HCT116 (cell line): ENCODE data around the gene COPS8. TPM values are rescaled to one million over a fixed set of nuclear protein-coding genes. Genes with fewer than 3 reads are reported as not detected.

ENCODE experiments used
- ATAC-seq: fragments of 200-7000 bp; cut with Tn5 transposase; 2 replicates; pipeline ENCODE4 v1.9.1; 2020; ENCODE audit warnings: mild to moderate bottlenecking, moderate library complexity
- BruUV-seq: library from RNA; stranded (reverse); fragments of 400-500 nt; replicated peaks from 2 replicates; lab custom pipeline; 2021; lab: Mats Ljungman, UMichigan
- CTCF ChIA-PET: fragments of 300-600 bp; sonication (Branson Sonifier 250); formaldehyde crosslinking; loops from one replicate; lab custom pipeline; 2021; ENCODE audit warnings: antibody characterized with exemption; lab: Charles Lee
- POLR2A ChIA-PET: fragments of 300-600, 350-600 bp; sonication (Branson Sonifier 250); formaldehyde crosslinking; loops from one replicate; lab custom pipeline; 2021; ENCODE audit warnings: antibody characterized with exemption; lab: Charles Lee
- RAD21 ChIA-PET, 2 experiments: fragments of 300-600 bp; sonication (Branson Sonifier 250); formaldehyde crosslinking; loops; one replicate each; lab custom pipeline; 2023; ENCODE audit warnings: low total read pairs in 2 of 2; ENCODE audit not compliant: uncharacterized antibody in 2 of 2, unreplicated experiment in 2 of 2, low non-redundant PET in 1 of 2; lab: Charles Lee
- DNase-seq: peaks from one replicate; pipeline ENCODE4 v3.0.0-alpha.2; 2010; ENCODE audit warnings: low read depth, low spot score
- H2AFZ ChIP-seq: fragments of 200-600 bp; shearing (Covaris generic), sonication (generic); 2 replicates; pipeline ENCODE4 v1.6.1; 2017; ENCODE audit warnings: low read depth, mixed run types, mixed read lengths, antibody characterized with exemption, low read length; ENCODE audit not compliant: poor library complexity, severe bottlenecking
- H3K27ac ChIP-seq: 2 replicates; pipeline ENCODE4 v1.5.1; 2012; ENCODE audit warnings: low read depth, low read length
- H3K27me3 ChIP-seq: fragments of 200-600 bp; sonication (generic); 2 replicates; pipeline ENCODE4 v1.6.1; 2016; ENCODE audit warnings: mixed run types, low read length, mixed read lengths; ENCODE audit not compliant: insufficient read depth
- H3K36me3 ChIP-seq, 2 experiments: fragments of 200-500 bp in 1 of 2; fragments of 200-600 bp in 1 of 2; sonication (Bioruptor generic) in 1 of 2; sonication (generic) in 1 of 2; 2 replicates each; pipeline versions ENCODE4 v1.5.1 to v1.6.1; 2014 to 2016; ENCODE audit warnings: low read length in 2 of 2, inconsistent platforms in 1 of 2, mixed read lengths in 1 of 2, mixed run types in 1 of 2; ENCODE audit not compliant: insufficient read depth in 2 of 2, control insufficient read depth in 1 of 2
- H3K4me1 ChIP-seq, 2 experiments: fragments of 200-600 bp in 1 of 2; sonication (generic) in 1 of 2; 2 replicates each; pipeline versions ENCODE4 v1.5.1 to v1.6.1; 2012 to 2017; ENCODE audit warnings: low read length in 2 of 2, inconsistent platforms in 1 of 2, mild to moderate bottlenecking in 1 of 2, mixed read lengths in 1 of 2, mixed run types in 1 of 2, moderate library complexity in 1 of 2; ENCODE audit not compliant: insufficient read depth in 2 of 2, control insufficient read depth in 1 of 2
- H3K4me2 ChIP-seq: fragments of 200-600 bp; sonication (generic); 2 replicates; pipeline ENCODE4 v1.6.1; 2017; ENCODE audit warnings: mixed run types, low read length, mixed read lengths
- H3K4me3 ChIP-seq, 2 experiments: fragments of 200-600 bp in 1 of 2; sonication (generic) in 1 of 2; replicated peaks in 1 of 2; 2 replicates each; pipeline ENCODE4 v1.5.1; 2011 to 2016; ENCODE audit warnings: low read length in 2 of 2, control low read depth in 1 of 2, low read depth in 1 of 2, mild to moderate bottlenecking in 1 of 2, mixed read lengths in 1 of 2, mixed run types in 1 of 2
- H3K79me2 ChIP-seq: fragments of 200-600 bp; sonication (generic); 2 replicates; pipeline ENCODE4 v1.6.1; 2017; ENCODE audit warnings: mild to moderate bottlenecking, mixed run types, low read length, moderate library complexity, mixed read lengths; ENCODE audit not compliant: insufficient read depth
- H3K9ac ChIP-seq: fragments of 200-600 bp; sonication (generic); 2 replicates; pipeline ENCODE4 v1.6.1; 2016; ENCODE audit warnings: low read length, mixed read lengths
- H3K9me2 ChIP-seq: fragments of 200-600 bp; sonication (generic), shearing (Covaris generic); 2 replicates; pipeline ENCODE4 v1.6.1; 2017; ENCODE audit warnings: mixed run types, mild to moderate bottlenecking, moderate library complexity; ENCODE audit not compliant: insufficient read depth
- H3K9me3 ChIP-seq, 2 experiments: fragments of 200-500 bp in 1 of 2; fragments of 200-600 bp in 1 of 2; sonication (Bioruptor generic) in 1 of 2; sonication (generic) in 1 of 2; 2 replicates each; pipeline ENCODE4 v1.6.1; 2014 to 2017; ENCODE audit warnings: low read length in 2 of 2, mixed read lengths in 2 of 2, inconsistent platforms in 1 of 2, low read depth in 1 of 2, mild to moderate bottlenecking in 1 of 2, mixed run types in 1 of 2, moderate library complexity in 1 of 2; ENCODE audit not compliant: control insufficient read depth in 1 of 2, insufficient read depth in 1 of 2
- H4K20me1 ChIP-seq: fragments of 200-600 bp; sonication (generic), shearing (Covaris generic); 2 replicates; pipeline ENCODE4 v1.6.1; 2017; ENCODE audit warnings: mixed run types, mild to moderate bottlenecking, moderate library complexity; ENCODE audit not compliant: insufficient read depth
- CBX3 ChIP-seq: IDR thresholded peaks from 2 replicates; pipeline ENCODE4 v1.6.1; 2012; ENCODE audit warnings: low read depth
- CEBPB ChIP-seq: IDR thresholded peaks from 2 replicates; pipeline ENCODE4 v1.6.1; 2012; ENCODE audit warnings: low read depth
- JUND ChIP-seq: IDR thresholded peaks from 2 replicates; pipeline ENCODE4 v1.6.1; 2012
- RAD21 ChIP-seq: IDR thresholded peaks from 2 replicates; pipeline ENCODE4 v1.6.1; 2012; ENCODE audit warnings: low read depth, mild to moderate bottlenecking
- SP1 ChIP-seq: IDR thresholded peaks from 2 replicates; pipeline ENCODE4 v1.6.1; 2012; ENCODE audit warnings: low read depth
- YY1 ChIP-seq: IDR thresholded peaks from 2 replicates; pipeline ENCODE4 v1.6.1; 2011; ENCODE audit warnings: low read length, low read depth, moderate library complexity, mild to moderate bottlenecking; ENCODE audit not compliant: insufficient replicate concordance; ENCODE audit errors: extremely low read depth
- ZFX ChIP-seq: fragments of 450-650 bp; IDR thresholded peaks from 2 replicates; pipeline ENCODE4 v1.6.1; 2017
- intact Hi-C: fragments of 100-400 bp; cut with micrococcal nuclease; formaldehyde crosslinking; loops from 2 replicates; pipeline ENCODE4 v1.10.0; 2022
- total RNA-seq: library from RNA; stranded (reverse); gene quantifications from one replicate; pipeline ENCODE4 v1.2.1, GENCODE V29; 2021; ENCODE audit not compliant: unreplicated experiment
- TF ChIP-seq, protein P1 (sequence below), 3 experiments: fragments of 200-600 bp in 1 of 3; sonication (generic) in 1 of 3; IDR thresholded peaks in 2 of 3; conservative IDR thresholded peaks in 1 of 3; 2 replicates each; pipeline ENCODE4 v1.5.1; 2012 to 2017; ENCODE audit warnings: low read depth in 2 of 3, low read length in 2 of 3, antibody characterized with exemption in 1 of 3, borderline replicate concordance in 1 of 3, control low read depth in 1 of 3, mild to moderate bottlenecking in 1 of 3, mixed read lengths in 1 of 3, mixed run types in 1 of 3, moderate library complexity in 1 of 3; ENCODE audit not compliant: insufficient read depth in 1 of 3
- TF ChIP-seq, protein P2 (sequence below): IDR thresholded peaks from 2 replicates; pipeline ENCODE4 v1.6.1; 2012; ENCODE audit warnings: low read depth
- TF ChIP-seq, protein P3 (sequence below): IDR thresholded peaks from 2 replicates; pipeline ENCODE4 v1.6.1; 2012

Gene COPS8
- total RNA-seq, 1 experiment from 2014 or later = 42.2 TPM

DNA sequence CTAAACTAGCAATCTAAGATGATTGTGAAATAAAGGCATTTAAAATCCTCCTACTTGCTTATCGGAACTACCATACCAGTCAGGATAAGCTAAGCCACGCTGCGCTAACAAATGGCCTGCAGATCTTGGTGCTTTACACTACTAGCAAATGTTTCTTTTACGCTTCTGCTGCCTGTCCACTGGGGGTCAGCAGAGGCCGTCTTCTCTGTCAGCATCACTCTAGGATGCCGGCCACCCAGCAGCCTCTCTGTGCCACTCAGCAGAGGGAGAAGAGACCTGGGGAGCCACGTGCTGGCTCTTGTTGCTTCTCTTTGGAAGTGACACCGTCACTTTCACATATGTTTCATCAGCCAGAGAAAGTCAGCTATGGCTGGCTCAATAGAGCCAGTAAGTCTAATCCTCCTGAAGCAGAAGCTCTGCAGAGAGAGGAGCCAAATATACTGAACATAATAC lies 36.6 kb downstream of the COPS8 start:
- intact Hi-C loops = no loop called here
- peaks cover 9% of the 10 kb centered on the region; the same call in 1 of the 2 replicates for H3K27me3 ChIP-seq
- H3K4me3 ChIP-seq = no peak overlapping the region
- no peak overlapping the region for H3K4me2 ChIP-seq
- peak; percentile 79 for DNase-seq
- H2AFZ ChIP-seq = peak overlapping the region; percentile 64
- TF ChIP-seq, protein P1, sequence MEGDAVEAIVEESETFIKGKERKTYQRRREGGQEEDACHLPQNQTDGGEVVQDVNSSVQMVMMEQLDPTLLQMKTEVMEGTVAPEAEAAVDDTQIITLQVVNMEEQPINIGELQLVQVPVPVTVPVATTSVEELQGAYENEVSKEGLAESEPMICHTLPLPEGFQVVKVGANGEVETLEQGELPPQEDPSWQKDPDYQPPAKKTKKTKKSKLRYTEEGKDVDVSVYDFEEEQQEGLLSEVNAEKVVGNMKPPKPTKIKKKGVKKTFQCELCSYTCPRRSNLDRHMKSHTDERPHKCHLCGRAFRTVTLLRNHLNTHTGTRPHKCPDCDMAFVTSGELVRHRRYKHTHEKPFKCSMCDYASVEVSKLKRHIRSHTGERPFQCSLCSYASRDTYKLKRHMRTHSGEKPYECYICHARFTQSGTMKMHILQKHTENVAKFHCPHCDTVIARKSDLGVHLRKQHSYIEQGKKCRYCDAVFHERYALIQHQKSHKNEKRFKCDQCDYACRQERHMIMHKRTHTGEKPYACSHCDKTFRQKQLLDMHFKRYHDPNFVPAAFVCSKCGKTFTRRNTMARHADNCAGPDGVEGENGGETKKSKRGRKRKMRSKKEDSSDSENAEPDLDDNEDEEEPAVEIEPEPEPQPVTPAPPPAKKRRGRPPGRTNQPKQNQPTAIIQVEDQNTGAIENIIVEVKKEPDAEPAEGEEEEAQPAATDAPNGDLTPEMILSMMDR (IDR thresholded peaks at IDR 0.05 in 2 of 3, conservative IDR thresholded peaks at IDR 0.05 in 1 of 3; ENCODE audit: borderline replicate concordance in 1 of 3, insufficient read depth in 1 of 3, low read depth in 2 of 3, low read length in 2 of 3) = peak; percentile 56 to 78 (median 61)
- TF ChIP-seq SP1 = 0 out of 2 replicates have a peak, but pooled peaks have one; percentile 7
- TF ChIP-seq CBX3 = peak; percentile 95
- TF ChIP-seq RAD21 = peak; percentile 86
- no peak for TF ChIP-seq ZFX
- TF ChIP-seq CEBPB = peak; percentile 70
- no peak for TF ChIP-seq JUND
- TF ChIP-seq, protein P2, sequence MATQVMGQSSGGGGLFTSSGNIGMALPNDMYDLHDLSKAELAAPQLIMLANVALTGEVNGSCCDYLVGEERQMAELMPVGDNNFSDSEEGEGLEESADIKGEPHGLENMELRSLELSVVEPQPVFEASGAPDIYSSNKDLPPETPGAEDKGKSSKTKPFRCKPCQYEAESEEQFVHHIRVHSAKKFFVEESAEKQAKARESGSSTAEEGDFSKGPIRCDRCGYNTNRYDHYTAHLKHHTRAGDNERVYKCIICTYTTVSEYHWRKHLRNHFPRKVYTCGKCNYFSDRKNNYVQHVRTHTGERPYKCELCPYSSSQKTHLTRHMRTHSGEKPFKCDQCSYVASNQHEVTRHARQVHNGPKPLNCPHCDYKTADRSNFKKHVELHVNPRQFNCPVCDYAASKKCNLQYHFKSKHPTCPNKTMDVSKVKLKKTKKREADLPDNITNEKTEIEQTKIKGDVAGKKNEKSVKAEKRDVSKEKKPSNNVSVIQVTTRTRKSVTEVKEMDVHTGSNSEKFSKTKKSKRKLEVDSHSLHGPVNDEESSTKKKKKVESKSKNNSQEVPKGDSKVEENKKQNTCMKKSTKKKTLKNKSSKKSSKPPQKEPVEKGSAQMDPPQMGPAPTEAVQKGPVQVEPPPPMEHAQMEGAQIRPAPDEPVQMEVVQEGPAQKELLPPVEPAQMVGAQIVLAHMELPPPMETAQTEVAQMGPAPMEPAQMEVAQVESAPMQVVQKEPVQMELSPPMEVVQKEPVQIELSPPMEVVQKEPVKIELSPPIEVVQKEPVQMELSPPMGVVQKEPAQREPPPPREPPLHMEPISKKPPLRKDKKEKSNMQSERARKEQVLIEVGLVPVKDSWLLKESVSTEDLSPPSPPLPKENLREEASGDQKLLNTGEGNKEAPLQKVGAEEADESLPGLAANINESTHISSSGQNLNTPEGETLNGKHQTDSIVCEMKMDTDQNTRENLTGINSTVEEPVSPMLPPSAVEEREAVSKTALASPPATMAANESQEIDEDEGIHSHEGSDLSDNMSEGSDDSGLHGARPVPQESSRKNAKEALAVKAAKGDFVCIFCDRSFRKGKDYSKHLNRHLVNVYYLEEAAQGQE = no peak
- TF ChIP-seq YY1 = peak; percentile 14
- TF ChIP-seq, protein P3, sequence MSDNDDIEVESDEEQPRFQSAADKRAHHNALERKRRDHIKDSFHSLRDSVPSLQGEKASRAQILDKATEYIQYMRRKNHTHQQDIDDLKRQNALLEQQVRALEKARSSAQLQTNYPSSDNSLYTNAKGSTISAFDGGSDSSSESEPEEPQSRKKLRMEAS = peak; percentile 95
- TF ChIP-seq, all 23 proteins: peak for 7
- ChIA-PET RAD21 (no interaction called here), CTCF (interaction anchor here (0.9 to 2.0 kb wide), 4 partner anchors 11 to 450 kb away, joined by 3 to 6 read pairs (median 4); no protein-coding TSS in a partner anchor), POLR2A (no interaction called here)
- no peaks in the 10 kb centered on the region for H3K9me2 ChIP-seq
- H4K20me1 ChIP-seq = no peaks in the 10 kb centered on the region
- ATAC-seq = peak; percentile 100
- BruUV-seq = no TSS peak
- peaks cover 0 to 5% of the 10 kb centered on the region in 2 experiments; a peak in 1 of 4 replicates for H3K9me3 ChIP-seq
- H3K9ac ChIP-seq = no peak overlapping the region
- no peaks in the 10 kb centered on the region for H3K36me3 ChIP-seq
- no peaks in the 10 kb centered on the region for H3K79me2 ChIP-seq
- no peak overlapping the region for H3K27ac ChIP-seq
- peaks cover 0 to 5% of the 10 kb centered on the region in 2 experiments; a peak in 2 of 4 replicates for H3K4me1 ChIP-seq
